Measurements from ENCODE around the gene NALCN.

The NALCN gene

DNA sequence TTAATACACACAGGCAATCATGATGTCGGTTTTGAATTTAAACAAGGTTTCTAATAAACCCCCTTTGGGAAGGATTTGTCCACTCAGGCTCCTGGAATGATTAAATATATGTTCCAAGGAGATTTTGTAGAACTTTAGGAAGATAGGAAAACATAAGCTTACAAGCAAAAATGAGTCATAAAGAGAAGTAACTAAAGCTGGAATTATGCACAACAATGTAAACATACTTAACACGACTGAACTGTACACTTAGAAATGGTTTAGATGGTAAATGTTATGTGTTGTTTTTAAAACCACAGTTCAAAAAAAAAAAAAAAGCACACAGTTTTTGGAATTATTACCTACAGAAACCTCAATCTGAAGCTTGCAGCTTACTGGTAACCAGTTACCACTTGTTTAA, 304.4 kb downstream of the NALCN start:
- DNase-seq, result no peak

DNA sequence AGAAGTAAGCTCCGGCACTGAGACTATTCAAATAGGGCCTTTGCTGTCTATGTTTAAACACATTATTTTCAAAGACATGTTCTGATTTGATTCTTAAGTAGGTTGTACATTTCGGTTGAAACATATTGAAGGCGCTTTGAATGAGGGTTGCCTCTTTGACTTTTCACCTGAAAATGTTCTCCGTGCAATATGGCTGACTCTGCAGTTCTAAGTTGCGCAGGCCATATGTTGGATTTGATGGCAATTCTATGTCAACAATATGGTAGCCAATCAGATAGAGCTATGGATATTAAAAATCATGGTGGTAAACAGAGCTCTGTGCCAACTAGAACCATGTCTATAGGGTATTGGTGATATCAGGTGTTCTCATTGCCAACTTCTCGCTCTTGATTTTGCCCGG, 307.3 kb downstream of the NALCN start:
- no peak for DNase-seq

DNA sequence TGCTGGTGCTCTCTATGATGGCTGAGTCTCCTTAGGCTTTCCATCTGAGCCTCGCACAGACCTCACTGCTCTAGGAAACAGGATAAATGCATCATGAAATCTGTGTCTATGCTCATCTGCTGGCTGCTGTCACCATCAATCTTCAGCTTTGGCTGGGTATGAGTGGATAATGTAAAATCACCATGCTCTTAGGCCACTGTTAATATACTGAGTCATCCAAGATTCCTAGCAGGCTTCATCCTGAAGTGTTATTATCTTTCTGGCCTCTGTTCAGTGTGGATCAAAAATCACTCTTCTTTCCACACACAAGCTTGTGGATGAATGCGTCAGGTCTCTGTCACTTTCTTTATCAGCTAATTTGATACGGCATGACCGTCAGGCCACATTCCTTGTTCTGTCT, 317.4 kb downstream of the NALCN start:
- no peak for DNase-seq

DNA sequence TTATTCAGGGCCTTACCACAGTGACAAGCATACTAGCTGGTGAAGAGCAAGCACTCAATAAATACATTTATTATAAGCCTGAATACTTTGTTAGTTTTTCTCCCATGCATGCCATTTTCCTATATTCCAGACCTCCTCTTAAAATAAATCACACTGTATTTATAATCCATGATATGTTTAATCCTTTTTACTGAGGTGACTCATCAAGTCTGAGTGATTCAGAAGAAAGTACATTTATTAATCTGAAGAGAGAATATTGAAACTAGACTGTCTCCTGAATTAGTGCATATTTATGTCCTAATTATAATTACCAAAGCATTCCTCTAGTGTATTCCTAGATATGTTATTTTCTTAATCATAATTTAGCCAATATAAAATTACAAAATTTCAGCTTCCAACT, 323.3 kb downstream of the NALCN start:
- DNase-seq, result no peak

DNA sequence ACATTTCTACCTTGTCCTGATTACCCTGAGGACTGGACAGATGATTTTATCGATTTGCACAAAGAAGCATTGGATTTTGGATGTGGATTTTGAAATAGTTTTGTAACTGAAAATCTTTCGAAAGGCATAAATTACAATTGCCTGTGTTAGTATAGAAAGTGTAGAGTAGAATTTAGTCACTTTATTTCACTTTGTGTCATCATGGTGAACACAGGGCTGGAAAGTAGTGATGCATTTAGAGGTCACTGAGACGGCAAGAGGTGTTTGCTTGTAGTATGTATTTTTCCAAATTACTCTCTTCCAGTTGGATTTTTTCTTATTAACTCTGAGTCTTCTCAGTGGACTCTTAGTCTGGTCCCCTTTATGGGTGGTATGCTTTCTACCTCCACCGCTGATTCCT, 326.0 kb downstream of the NALCN start:
- DNase-seq, result no peak

DNA sequence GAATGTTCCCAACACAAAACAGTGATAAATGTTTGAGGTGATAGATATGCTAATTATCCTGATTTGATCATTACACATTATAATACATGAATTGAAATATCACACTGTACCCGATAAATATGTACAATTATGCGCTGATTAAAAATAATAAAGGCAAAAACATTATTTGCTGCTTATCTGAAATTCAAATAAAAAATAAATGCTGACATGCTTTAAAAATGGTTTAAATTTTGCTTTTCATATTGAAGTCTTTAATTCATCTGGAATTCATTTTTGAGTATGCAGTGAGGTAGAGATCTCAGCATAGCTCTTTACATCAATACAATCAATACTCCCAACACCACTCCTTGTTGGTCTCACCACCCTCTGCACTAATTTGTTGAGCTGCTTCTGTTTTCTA, 330.8 kb downstream of the NALCN start:
- DNase-seq, result no peak

DNA sequence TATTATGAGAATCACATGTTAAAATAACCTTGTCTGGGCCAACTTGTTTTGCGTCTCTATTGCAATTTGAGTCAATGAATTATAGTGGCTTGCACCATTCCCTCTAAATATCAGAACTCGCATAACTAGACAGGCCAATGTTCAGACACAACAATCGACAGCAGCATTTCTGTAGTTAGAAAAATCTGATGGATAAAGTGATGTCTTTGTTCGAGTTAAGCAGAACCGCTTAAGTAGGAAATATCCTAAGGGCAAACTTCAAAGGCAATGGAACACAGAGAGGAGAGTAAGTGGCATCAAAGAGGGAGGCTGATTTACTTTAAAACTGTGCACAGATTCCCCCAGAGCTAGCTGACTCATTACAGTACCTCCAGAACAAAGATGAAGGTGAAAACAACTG, 333.9 kb downstream of the NALCN start:
- DNase-seq, result no peak

DNA sequence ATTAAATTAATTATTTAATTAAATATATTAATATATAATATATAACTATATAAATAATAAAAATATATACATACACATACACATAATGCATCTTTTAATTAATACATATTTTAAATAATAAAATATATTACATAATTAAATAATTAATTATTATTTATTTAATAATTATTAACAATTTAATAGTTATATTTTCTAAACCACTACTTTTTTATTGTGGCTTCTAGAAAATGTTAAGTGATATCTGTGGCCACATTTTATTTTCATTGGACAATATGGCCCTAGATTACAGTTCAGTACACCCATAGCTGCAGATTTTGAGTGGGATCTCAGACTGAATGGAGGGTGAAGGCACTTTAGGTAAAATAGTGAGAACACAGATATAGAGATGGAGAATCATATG, 335.7 kb downstream of the NALCN start:
- no peak for DNase-seq

DNA sequence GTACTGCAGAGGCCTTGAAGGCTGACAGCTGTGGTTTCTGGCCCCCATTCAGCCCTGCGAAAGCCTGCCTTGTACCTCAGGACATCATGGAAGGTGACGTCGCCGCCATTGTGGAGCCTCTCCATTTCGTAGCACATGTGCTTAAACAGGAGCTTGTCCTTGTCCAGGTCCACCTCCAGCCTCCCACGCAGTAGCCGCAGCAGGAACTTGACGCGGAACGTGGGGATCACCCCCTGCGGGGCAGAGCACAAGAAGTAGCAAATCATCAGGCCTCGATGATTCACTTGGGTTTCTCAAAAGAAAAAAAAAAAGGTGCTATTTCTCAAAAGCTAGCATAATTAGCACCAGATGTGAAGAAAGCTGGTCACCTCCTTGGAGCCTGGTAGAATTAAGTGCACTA, 351.0 kb downstream of the NALCN start:
- DNase-seq, result no peak

DNA sequence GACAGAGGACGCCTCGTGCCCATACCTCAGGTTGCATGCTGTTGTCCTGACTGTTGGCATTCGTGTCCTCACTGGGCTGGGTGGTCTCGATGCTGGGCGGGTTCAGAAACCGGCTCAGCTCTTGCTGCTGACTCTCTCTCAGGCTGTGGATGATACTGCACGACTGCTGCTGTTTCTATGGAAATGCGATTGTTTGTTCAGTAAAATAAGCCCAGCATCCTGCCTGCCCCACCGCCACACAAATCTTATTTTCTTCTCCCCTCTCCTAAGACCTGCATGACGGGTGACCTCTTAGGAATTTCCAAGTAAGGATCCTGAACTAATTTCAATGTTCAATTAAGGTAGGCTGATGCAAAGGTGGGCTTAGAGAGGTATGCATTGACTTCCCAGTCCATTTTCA, 356.5 kb downstream of the NALCN start:
- DNase-seq, result no peak

DNA sequence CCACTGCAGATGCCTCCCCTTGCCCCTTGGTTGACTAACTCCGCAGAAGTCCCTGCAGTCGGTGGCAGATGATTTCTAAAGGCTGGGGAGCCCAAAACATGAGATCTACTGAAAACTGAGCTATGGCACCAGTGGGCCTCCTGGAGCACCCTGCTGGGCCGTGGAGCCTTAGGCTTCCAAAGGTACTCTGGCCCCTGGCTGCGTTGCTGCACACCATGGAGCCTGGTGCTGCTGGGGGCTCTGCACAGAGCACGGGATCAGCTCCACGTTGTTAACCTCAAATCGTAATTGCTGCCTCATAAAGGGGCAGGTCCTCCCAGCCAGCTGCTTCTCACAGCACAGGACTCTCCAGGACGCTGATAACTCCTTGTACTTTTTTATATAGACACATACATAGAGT, 357.5 kb downstream of the NALCN start:
- DNase-seq, result no peak

DNA sequence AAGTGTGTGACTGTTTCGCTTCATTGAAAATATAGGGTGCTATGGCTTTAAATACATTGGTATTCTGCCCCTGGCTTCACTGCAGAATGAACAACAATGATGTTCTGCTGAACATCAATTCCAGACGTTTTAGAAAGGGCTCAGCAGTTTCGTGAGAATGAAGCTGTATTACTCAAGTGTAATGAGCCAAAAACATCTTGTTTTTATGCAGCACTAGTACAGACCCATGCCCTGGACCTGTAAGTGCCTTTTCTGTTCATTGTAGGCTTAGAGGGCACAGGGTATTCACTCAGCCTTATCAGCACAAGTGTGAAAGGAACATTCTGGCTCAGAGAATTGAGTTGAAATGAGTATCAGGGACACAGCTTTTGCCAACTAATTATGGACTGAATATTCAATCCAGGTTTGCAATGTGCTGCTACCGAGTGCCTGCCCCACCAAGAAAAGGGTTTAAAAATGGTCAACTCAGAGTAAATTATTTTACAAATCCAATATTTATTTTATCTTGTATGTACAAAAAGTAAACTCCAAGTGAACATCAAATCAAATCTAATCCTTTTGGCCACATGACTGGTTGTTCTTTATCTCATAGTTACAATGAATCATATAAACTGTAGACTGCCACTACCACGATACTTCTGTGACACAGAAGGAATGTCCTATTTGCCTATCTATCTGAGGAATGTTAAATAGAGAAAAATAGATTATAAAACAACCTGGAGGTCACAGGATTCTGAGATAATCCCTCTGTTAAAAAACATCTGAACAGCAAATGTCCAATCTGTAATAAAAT, 362.8 kb downstream of the NALCN start:
- DNase-seq, result no peak

DNA sequence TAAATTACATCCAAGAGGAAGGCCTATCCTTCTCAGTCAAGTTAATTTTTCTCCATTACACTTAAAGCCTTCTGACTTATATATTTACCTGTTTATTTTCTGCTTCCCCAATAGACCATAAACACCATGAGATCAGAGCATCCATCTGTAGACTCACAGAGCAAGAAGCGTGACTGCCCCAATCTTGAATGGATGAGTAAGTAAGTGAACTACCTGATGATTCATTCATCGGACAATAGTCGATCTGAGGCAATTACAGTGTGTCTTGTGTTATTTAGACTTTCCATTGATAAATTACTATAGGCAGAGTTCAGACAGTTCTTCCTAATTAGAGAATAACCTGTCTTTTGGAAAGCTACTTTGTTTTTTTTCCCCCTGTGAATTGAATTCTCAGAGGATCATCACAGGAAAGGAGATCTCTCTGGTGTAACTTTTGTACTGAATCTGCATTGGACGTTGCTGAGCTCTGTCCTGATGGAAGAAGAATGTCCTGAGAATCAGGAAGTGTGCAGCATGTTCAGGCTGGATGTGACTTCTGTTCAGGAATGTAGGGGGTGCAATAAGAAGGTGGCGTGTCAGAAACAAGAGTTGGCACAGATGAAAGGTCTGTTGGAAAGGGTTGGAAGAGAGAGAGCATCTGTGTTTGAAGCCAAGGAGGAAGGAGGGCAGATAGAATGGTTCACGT, 367.0 kb downstream of the NALCN start:
- DNase-seq, result no peak

DNA sequence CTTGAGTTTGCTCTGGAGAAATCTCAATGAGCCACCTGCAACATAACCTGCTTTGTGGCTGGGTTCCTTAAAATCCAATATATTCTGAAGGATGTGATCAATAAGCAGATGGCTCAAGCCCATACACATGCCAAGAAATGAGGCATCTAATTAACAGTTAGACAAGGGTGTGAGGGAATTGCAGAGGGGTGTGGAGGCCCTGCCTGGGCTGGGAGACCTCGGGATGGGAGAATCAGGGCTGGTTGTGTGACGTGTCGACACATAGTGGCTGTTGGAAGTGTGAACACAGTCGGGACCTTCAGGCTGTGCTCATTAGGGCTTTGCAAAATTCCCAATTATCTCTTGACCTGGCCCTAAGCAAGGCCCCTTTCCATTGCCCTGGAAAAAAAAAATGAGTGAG, 379.8 kb downstream of the NALCN start:
- DNase-seq, result no peak

DNA sequence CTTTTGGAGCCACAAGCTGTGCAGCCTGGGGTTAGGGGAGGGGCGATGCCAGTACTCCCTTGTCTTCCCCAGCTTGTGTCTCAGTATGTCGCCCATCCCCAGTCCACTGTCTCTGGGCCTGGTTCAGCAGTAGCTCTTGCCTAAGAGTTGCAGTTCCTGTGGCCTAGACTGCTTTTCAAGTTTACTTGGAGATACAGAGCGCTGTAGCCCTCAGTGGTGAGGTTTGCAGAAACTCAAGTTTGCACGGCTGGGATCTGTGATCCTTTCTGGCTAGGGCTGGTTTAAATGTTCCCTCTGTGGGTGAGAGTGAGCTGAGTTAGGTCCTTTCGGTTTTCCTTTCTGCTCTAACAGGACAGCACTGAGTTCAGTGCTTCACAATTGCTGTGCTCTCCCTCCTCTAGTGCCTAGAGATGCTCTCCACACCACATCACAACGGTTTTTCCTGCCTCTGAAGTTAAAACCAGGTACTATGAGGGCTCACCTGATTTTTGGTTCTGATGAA, 381.1 kb downstream of the NALCN start:
- DNase-seq, result no peak

DNA sequence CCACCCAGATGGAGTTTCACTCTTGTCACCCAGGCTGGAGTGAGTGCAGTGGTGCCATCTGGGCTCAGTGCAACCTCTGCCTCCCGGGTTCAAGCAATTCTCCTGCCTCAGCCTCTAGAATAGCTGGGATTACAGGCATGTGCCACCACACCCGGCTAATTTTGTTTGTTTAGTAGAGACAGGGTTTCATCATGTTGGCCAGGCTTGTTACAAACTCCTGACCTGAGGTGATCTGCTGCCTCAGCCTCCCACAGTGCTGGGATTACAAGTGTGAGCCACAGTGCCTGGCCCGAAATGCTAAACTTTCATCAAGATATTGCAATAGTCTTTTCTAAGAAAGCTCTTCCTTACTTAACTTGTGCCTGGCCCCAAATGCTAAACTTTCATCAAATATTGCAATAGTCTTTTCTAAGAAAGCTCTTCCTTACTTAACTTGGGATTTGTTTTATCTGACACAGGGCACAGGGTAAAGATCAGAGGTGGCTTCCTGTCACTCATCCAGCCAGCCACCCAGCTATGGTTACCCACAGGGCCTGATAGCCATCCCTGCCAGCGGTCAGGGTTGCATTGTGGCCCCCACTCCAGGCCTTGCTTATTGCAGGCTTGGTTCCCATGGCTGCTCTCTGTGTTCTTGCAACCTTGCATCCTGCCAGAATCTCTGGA, 389.4 kb downstream of the NALCN start:
- DNase-seq, result no peak

DNA sequence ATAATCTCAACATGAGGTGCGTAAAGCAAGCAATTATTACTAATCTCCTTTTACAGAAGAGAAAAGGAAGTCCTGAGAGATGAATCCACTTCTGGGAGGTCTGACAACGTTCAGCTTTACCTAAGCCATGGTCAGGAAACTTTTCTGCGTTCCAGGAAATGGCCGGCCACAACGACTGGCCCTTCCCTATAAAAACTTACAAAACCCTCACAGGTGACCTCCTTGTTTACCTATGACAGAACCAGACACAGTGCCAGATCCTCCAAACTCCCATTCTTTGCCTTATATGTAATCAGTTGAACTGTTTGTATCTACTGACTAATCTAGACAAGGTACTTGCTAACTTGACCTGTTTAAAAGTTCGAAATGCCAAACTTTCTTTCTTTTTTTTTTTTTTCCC, 390.0 kb downstream of the NALCN start:
- no peak for DNase-seq

DNA sequence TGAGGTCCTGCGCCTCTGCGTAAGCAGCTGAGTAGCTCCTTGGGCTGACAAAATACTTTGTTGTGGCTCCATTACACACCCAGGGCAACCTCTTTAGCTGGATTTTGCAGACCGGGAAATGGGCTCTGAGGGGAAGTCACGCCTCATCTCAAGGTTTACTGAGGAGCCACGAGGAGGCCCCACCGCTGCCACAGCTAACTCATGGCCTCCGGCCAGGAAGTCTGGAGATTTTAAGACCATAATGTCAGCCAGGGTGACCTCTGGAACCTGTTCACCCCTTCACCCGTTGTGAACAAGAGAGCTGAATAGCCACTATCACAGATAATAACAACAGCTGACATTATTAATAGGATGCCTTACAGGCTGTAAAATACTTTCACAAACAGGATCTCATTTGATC, 390.4 kb downstream of the NALCN start:
- DNase-seq, result no peak

DNA sequence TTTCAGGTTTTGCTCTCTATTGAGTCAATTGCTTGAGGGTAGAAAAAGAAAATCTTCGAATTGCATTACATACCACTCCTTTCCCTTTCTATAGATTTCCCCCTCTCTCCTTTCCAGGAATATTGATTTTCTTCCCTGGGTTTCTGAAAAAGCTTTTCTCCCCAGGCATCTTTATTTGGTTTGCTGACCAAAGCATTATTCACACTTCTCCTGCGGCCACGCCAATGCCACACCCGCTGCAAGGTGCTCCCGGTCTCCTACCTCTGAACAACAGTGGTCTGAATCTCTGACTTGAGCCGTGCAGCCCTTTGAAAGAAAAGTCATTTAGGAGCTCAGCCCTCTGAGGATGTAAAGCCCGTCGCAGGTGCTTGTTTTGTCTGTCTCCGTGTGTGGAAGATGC, 390.8 kb downstream of the NALCN start:
- DNase-seq, result no peak

DNA sequence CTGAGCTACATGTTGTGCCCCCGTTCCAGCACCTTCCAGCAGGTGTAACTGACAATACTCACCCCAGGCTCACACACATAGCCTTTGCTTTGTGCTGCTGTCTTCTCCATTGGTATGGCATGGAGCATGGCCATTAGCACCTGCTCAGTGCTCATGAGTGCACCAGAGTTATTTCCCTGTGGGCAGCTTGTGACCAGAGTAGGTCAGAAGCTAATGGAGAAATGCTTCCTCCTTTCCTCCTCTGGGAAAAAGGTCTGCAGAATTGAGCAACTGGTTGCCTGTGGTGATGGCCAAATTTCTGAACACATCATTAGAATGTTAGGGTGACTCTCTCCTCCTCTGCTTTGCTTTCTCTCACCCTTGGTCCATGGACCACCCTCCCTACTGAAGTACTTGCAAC, 397.2 kb downstream of the NALCN start:
- no peak for DNase-seq

DNA sequence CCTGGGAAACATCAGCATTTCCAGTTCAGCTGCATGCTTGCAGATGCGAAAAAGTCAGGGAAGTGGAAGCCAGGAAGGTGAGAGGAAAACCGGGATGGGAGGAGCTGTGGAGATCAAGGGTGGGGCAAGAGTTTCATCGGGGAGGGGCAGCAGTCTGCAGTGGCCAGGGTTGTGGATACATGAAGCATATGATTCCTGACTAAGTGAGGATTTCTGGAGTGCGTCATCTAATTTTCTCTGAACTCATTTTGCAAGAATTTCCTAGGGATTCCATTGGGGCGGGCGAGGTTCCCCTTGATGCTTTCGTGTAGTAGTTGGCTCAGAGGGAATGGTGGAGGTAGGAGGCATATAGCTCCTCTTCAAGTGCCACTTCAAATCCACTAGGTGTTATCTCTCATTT, 397.6 kb downstream of the NALCN start:
- DNase-seq, result no peak

DNA sequence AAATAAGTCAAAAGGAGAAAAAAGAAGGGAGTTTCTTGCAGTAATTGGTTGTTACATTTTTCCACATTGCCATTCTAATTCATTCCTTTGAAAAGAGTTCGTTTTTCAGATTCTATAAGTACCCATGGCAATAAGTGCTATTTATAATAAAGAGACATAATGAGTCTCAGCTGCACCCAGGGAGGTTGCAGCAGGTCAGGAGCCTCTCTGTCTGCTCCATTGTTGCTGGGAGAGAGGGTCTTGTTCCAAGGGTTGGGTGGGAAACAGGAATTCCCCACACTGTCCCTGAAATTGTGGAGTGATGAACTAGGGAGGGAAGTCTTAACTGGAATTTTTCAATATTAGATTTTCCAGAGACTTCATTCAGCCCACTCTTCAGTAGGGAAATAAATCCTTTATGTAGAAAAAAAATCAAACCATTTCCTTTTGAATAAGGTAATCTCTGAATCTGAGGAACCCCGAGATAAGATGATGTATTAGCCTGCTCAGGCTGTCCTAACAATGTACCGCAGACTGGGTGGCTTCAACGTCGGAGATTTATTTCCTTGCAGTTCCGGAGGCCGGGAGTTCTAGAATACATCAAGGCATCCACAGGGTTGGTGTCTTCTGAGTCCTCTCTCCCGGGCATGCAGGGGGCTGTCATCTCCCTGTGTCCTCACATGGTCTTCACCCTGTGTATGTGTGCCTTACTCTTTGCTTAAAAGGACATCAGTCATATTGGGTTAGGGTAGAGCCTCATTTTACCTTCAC, 399.0 kb downstream of the NALCN start:
- no peak for DNase-seq

DNA sequence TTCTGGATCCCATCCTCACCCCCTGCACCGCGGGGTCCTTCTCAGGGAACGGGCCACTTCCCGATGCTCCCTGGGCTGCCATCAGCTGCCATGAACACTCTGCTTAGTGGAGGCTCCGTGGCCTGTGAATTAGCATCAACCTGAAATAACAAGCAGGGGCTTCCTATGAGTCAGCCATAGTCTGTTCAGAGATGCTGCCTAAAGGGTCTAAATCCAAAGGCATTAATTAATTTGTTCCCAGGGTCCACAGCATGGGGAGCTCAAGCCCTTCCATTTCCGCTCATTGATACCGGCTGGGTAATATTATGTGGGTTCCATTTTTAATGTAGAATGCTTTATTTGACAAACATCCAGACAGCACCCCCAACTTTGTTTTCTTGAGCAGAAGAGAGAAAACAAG, 399.8 kb downstream of the NALCN start:
- no peak for DNase-seq
